GM20431 (cell line): ENCODE measurements around the gene CTIF.

Experiments
- in situ Hi-C: fragments of 300-500 bp; cut with MseI, MboI; formaldehyde crosslinking; loops from one replicate; pipeline ENCODE4 v1.15.0; 2020; ENCODE audit warnings: low sequenced_read_pairs; ENCODE audit not compliant: unreplicated experiment

The CTIF gene

DNA sequence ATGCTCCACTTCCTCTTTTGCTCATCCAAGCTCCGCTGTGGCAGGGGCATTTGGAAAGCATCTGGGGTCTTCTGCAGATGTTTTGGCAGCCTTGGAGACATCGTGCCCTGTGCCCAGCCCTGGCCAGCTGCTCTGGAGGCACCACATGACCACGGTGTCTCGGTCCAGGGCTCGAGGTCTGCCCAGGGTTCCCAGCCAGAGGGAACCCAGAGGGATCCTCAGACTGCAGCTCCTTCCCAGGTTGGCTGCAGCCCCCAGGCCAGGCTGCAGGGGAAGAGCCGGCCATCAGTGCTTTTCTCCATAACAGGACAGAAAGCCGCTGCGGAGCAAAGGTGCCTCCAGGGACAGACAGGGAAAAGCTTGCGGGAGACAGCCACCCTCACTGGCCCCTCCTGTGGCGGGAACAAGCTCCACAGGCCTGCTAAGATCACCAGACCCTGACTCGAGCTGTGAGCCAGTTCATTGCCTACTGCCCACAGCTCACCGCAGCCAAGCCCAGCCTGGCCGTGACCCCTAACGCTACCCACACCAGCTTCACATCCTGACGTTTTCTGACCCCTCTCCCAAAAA, 337.2 kb downstream of the CTIF start:
- in situ Hi-C loops: no loop called here

GRCh38 chr18:48876590-48876989, 337.8 kb downstream of the CTIF start:
- in situ Hi-C loops: no loop called here

GRCh38 chr18:48877941-48878340, 339.1 kb downstream of the CTIF start:
- in situ Hi-C loops: no loop called here

- in situ Hi-C loops: no loop called here
These were observed 339.6 kb downstream of the CTIF start for GRCh38 chr18:48878471-48878870.

DNA sequence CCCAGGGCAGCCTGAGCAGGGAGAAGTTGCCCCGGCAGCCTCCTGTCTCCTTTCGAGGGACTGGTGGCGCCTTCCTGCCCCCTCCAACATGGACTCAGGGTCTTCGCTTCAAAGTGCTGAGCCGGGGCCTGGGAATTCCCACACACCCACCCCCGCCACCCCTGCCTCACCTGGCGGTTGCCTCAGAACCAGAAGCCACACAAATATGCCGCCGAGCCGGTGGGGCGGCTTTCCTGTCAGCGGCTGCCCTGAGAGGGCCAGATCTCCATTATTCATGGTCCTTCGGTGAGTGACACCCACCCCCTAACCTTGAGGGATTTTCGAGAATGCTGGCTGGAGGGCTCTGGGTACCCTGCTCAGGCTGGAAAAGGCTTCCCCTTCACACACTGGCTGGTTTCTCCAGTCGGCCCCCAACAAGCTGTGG, 340.2 kb downstream of the CTIF start:
- in situ Hi-C loops: no loop called here

- in situ Hi-C loops: no loop called here
These were observed 342.1 kb downstream of the CTIF start for GRCh38 chr18:48880931-48881330.

- in situ Hi-C loops: no loop called here
These were observed 343.5 kb downstream of the CTIF start for GRCh38 chr18:48882379-48882778.

DNA sequence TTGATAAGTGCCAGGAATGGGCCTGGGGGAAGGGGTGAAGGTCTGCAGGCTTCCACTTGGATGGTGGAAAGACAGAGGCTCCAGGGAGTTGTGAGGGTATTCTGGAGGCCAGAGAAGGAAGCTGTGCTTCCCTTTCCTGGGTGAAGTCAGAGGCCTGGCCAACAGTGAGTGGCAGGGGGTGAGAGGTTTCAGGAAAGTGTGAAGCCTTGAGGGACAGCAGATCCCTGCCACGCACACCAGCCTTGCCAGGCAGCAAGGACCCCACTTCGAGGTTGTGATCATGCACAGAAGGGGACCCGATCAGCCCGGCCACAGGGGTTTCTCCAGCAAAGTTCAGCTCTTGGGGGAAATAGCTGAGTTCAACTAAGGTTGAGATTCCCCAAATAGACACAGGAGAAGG, 345.5 kb downstream of the CTIF start:
- in situ Hi-C loops: no loop called here

DNA sequence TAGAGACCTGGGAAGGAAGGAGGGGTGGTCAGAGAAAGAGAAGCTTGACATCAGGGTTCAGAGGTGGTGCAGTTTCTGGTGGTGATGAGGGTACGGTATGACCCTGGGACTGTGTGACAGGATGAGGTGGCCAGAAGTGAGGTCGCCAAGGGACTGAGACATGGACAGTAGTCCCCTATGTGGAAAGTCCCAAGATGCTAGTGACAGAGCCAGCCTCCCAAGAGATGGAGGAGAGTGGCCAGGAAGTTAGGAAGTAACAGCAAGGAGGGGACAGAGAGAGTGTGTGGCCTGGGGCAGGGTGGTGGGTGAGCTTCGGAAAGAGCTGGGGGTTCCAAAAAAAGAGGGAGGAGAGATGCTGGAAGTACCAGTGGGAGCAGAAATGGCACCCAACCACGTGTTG, 345.9 kb downstream of the CTIF start:
- in situ Hi-C loops: no loop called here

- in situ Hi-C loops: no loop called here
These were observed 346.6 kb downstream of the CTIF start for GRCh38 chr18:48885266-48885923.

DNA sequence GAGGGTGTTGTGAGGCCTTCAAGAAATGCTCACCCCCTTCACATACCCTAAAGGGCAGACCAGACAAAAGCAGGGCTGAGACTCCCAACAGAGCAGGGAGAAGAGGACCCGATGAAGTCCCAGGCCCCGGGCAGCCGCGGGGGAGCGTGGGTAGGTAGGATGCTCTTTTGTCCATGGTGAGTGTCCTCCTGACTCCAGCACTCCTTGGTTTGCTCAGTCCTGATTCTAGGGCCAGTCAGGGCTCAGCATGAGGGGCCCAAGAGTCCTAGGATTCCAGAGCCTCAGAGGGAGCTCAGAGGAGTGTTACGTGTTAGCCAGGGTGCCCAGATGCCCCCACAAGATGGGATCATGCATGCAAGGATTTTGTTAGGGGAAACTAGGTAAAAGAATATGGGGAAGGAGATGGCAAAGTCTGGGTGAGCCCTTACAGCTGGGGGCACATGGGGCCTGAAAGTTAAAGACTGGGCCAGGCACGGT, 347.1 kb downstream of the CTIF start:
- in situ Hi-C loops: no loop called here

DNA sequence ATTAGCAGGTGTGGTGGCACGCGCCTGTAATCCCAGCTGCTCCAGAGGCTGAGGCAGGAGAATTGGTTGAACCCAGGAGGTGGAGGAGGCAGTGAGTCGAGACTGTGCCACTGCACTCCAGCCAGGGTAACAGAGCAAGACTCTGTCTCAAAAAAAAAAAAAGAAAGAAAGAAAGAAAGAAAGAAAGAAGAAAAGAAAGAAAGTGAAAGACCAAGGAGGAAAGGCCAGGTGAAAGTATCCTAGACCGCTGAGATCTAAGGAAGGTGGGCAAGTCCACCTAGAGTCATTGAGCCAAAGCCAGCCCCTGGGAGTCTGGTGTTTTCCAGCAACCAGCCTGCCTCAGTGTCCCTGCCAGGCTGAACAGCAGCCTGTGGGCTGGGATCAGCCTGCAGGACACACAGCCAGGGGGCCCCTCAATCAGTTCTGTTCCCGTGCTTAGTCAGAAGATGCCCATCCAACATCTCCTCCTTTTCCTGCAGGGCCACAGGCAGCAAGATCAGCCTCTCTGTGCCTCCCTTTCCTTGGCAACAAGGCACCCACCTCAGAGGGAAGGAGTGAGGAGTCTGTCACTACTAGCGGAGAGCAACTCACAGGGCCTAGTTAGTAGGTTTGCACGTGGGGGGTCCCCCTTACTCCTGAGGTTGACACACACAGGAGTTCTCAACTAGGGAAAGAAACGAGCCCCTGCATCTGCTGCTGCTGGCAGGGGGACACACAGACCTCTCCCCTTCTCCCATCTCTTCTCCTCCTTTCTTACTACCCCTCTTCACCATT, 347.9 kb downstream of the CTIF start:
- in situ Hi-C loops: no loop called here

- in situ Hi-C loops: no loop called here
These were observed 348.6 kb downstream of the CTIF start for GRCh38 chr18:48887294-48887904.

DNA sequence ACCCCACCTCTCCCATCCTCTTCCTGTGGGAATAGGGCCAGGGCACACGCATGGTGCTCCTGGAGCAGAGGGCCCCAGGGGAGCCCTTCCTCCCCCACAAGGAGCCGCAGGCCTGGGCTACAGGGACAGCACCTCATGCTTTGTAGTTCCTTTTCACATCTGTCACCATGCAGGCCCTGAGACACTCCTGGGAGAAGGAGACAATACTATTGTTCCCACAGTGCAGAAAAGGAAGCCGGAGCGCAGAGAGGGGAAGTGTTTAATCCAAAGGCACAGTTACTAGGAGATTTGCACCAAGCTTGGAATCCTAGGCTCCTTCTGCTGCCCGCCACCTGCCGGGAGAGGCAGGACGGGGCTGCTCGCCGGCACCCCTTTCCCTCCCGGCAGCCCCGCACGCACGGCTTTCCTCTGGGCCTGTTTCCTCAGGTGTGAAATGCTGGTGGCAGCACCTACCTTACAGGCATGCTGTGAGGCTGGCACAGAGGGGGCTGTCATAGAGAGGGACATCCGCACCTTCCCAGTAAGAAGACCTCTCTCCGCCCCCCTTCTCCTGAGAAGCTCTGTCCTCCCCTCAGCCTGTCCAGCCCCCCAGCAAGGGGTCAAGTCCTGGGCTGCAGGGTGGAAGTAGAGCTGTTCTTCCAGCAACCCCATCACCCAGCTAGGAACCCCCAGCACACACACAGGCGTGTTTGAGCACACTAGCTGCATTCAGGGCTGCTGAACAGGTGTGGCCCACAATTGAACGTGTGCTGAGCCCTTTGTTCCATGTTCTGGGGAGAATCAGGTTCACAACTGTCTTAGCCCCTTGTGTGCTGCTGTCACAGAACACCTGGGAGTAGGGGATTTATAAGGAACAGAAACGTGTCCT, 349.3 kb downstream of the CTIF start:
- in situ Hi-C loops: no loop called here

- in situ Hi-C loops: no loop called here
These were observed 349.9 kb downstream of the CTIF start for GRCh38 chr18:48888773-48889080.

DNA sequence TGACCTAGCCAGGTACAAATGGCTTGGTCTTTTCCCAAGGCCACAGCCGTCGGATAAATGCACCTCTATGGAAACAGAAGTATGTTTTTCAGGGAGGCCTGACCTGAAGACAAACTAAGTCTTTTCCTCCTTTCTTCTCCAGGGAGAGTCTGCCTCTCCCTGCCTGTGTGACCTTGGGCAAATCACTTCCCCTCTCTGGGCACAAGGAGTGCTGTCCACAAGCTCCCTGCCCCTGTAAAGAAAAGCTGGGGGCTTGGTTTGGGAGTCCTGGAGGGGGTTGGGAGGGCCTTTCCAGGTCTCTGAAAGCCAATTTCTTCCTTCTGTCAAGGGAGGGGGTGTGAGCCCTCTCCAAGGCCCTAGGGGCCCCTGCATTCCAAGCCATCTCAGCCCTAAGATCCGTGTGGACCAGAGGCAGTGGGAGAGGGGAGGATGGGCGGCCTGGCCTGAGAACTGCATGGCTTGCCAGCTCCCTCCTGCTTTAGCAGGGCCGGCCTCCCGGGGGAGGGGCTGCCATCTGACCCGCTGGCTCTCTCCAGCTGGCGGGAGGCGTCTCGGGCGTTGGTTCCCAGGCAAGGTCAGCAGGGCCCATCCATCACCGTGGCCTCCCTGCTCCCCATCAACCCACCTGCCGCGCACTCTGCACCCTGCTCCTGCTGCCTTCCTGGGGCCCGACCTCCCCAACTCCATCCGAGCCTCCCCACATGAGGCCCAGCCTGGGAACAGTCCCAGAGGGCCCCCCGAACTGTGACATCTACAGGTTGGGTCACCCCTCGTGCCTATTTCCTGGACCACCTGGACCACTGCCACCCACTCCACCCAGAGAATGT, 350.5 kb downstream of the CTIF start:
- in situ Hi-C loops: no loop called here

DNA sequence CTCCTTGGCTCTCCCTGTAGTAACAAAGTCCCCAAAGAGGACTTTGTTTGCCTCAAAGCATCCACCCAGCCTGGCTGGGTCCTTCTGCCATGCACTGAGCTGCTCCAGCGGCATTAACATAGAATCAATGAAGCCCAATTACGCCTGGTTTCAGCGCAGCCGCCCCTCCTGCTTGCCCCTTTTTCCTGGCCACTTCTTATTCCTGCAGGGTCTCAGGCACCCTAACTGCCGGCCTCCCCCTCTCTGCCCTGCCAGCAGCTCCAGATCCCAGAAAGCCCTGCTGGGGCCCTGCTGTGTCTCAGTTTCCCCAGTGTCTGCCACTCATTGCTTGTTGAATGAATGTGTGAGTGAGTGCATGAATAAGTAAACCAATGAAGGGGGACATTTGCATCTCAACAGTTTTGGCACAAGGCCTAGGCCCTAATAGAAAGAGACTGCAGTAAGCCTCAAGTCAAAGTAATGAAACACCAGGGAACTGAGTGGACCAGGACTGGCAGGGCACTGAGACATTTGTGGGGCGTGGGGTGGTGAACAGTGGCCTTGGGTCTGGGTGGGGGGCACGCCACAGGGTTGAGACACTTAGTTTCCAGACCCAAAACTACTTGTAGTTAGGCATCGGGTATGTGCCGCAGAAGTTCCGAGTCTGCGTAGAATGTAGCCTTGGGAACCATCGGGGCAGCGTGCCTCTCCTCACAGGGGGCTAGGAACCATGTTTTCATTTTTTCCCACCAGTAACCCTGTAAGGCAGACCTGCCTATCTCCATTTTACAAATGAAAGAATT, 351.3 kb downstream of the CTIF start:
- in situ Hi-C loops: no loop called here

GRCh38 chr18:48891721-48892120, 352.9 kb downstream of the CTIF start:
- in situ Hi-C loops: no loop called here
